Hematopoietic multipotent progenitor cell treated with erythropoietin and hydrocortisone succinate and interleukin-3 and kit ligand, for 8 days (in vitro differentiated cells): Measurements from ENCODE around the gene TKT.
"Not testable (repeated sequence)": the region's sequence is repeated elsewhere in the genome, so short reads cannot be mapped to it uniquely, and the experiment has no call there.

Source experiments
- DNase-seq: peaks from one replicate; pipeline ENCODE4 v3.0.0-alpha.2; 2015

Gene TKT

DNA sequence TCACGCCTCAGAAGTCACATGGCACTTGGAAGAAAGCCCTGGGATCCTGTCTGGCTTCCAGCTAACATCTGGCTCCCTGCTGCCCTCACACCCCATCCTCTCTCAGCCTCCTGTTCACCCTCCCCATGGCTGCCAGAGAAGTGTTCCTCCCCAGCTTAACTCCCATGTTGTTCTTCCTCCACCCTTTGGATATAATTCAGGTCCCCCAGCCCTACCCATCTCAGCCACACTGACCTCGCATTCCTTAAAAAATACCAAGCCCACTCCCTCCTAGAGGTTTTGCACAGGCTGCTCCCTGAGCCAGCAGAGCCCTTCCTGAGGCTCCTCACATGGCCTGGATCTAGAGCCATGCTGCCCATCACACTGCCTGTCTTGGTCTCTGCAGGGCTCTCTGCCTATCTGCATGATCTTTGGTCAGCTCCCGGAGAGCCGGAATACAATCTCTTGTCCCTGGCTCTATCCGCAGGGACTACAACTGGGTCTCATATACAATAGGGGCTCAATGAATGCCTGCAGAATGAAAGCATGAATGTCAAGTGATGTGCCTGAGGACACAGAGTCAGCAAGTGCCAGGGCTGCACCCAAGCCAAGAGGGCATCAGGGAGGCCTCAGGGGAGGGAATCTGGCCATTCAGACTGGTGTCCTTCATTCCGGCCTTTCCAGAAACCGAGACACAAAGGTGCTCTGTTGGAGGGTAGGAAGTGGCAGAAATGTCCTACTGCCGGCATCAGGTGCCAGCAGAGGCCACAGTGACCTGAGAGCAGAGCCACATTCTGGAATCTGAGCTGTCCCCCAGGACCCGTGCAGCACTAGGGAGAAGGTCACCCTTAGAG lies 3.8 kb upstream of the TKT start:
- no peak for DNase-seq

DNA sequence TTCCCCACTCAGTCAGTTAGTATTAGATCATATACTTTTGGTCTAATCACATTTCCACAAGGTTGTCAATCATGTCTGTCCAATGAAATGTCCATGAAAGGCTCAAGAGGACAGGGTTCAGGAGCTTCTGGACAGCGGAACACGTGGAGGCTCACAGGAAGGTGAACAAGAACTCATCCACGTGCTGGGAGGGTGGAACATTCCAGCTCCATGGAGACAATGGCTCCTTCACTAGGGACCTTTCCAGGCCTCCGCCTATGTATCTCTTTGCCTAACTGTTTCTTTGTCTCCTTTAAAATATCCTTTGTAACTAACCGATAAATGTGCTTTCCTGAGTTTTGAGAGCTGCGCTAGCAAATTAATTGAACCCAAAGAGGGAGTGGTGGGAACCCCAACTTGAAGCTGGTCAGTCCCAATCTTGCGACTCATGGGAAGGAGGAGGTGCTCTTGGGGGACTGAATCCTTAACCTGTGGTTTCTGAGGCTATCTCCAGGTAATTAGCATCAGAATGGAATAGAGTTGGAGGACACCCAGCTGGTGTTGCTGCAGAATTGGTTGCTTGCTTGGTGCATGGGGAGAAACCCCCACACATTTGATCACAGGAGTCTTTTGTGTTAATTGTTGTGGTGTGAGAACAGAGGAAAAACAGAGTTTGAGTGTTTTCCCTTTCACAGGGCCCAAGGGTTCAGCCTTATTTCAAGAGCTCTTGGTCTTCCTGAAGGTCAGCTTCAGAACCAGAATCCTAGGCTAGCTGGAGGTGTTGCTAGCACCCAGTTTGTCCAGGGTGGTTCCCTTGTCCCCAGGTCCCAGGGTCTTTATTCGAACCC lies 3.0 kb upstream of the TKT start:
- no peak for DNase-seq

DNA sequence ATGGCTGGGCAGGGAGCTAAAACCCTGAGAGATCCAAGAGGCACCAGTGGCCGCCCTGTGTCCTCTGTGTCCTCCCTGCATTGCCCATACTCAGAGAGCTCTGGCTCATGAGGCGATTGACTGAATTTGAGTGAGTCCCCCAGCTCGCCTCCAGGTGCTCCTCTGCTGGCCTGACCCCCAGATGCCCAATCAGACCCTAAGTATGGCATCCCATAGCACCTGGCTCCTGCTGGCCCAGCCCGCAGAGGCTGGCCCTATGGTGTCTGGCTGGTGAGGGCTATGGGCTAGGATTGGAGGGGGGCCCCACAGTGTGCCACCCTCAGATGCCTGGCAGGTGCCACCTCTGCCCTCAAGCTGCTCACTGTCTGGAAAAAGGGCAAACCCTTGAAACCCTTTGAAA lies 1.6 kb upstream of the TKT start:
- no peak for DNase-seq

DNA sequence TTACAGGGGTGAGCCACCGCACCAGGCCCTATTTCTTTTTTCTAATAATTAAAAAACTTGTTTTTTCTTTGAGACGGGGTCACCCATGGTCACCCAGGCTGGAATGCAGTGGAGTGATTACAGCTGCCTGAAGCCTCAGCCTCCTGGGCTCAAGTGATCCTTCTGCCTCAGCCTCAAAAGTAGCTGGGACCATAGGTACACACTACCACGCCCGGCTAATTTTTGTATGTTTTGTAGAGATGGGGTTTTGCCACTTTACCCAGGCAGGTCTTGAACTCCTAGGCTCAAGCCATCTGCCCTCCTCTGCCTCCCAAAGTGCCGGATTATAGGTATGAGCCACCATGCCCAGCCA lies 858 bp upstream of the TKT start:
- no peak for DNase-seq

DNA sequence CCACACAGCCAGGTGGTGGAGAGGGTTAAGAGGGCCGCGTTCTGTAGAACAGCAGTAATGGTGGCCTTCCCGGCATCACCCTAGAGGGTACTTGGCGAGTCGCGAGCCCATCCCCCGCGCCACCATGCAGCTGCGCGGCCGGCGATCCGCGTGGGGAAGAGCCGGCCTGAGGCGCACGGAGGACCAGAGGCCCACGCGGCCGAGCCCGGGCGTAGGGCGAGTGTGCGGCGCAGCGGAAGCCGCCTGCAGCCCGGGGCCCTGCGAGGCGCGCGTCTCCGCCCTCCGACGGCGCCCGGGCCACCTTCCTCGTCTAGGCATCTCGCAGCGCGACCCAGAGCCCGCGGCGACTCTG lies 423 bp downstream of the TKT start:
- no peak for DNase-seq

DNA sequence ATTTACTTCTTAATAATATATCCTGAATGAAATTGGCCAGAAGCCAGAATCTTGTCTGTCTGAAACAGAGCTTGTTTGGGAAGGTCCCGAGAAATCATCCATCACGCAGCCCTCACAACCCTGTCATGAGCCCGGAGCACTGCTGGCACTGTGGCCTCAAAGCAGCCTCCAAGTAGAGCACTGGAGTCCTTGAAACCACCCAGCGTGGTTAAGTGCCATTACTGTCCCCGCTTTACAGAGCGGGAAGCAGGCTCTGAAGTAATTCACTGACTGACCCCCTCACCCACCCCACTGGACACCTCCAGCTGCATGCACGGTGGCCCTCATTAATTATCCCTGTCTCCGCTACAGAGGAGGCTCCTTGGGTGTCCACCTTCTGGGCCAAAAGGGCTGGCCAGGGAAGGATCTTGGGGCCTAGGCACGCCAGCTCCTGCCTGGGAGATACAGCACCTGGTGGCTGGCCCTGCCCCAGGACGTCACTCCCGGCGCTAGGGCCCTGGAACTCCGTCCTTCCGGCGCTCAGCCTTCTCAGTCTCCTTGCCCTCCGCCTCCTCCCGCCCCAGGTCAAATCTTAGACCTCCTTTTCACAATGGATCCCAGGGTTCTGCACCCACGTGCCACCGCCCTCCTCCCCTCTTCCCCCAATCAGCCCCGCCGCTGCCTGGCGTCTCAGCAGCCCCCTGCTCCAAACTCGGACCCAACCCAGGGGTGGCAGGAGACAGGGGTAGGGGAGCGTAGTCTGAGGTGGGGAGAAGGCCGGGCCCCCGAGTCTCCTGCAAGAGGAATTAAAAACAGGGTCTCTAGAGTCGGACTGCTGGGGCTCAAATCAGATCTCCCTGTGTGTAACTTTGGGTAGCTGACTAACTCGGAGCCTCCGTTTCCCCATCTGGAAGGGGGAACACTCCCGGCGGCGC lies 1.1 kb downstream of the TKT start:
- peak; percentile 72 for DNase-seq

DNA sequence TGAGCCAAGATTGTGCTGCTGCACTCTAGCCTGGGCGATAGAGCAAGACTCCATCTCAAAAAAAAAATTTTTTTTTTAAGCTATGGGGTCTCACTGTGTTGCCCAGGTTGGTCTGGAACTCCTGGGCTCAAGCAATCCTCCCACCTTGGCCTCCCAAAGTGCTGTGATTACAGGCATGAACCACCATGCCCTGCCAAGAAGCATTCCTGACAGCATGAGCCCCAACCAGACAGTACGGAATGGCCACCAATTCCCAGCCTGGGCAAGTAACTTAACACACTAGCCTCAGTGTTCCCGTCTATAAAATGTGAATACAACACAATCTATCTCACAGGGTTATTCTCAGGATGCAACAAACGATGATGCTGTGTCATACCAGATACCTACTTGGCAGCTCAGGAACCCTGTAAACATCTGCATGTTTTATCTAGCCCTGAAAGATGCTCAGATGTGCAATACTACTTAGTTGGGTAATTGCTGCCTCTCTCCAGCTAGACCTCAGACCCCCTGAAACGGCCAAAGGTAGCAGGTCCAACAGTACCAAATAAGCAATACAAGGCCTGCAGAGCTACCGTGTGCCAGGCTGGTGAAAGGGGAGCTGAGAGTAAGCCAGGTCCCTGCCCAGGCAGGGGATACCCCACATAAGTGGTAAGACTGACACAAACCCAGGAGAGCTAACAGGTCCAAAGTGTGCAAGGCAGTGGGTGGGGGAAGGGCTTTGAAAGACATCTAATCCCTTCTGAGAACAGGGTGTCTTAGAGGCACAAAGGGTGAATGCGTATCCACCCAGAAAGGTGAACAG lies 1.9 kb downstream of the TKT start:
- peak; percentile 34 for DNase-seq

DNA sequence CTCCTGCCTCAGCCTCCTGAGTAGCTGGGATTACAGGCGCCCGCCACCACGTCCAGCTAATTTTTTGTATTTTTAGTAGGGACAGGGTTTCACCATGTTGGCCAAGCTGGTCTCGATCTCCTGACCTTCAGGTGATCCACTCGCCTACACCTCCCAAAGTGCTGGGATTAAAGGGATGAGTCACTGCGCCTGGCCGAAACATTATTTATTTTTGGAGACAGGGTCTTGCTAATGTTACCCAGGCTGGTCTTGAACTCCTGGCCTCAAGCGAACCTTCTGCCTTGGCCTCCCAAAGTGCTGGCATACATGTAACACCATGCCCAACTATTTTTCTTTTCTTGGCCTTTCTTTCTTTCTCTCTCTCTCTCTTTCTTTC lies 2.9 kb downstream of the TKT start:
- DNase-seq, result not testable (repeated sequence)

DNA sequence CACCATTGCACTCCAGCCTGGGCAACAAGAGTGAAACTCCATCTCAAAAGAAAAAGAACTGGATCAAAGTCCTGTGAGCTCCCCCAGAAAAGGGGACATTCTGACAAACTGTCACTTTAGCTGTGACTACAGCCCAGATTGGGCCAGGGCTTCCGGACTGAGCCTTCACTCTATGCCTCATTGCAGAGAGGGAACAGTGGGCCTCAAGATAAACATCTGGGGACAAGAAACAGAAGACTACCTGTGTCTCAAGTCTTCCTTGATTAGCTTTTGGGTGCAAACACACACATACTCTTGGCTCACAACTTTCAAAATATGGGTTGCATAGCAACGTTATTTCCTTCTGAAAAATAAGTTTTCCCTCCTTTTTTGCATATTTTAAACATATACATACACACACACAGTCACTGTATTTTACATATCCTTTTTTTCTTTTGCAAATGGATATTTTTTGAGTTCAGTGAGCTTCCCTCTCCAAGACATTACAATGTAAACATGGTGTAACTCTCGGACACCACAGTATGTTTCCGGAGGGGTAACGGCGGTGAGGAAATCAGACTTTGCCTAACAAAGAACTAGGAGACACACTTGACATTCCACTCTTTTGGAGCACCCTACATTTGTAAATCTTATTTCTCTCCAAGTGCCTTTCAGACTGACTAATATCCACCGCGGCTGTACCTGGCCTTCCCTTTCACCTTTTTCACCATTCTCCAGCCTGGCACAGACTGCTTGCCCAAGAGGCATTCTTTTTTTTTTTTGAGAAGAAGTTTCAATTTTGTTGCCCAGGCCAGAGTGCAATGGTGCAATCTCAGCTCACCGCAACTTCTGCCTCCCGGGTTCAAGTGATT lies 3.5 kb downstream of the TKT start:
- peak; percentile 31 for DNase-seq

DNA sequence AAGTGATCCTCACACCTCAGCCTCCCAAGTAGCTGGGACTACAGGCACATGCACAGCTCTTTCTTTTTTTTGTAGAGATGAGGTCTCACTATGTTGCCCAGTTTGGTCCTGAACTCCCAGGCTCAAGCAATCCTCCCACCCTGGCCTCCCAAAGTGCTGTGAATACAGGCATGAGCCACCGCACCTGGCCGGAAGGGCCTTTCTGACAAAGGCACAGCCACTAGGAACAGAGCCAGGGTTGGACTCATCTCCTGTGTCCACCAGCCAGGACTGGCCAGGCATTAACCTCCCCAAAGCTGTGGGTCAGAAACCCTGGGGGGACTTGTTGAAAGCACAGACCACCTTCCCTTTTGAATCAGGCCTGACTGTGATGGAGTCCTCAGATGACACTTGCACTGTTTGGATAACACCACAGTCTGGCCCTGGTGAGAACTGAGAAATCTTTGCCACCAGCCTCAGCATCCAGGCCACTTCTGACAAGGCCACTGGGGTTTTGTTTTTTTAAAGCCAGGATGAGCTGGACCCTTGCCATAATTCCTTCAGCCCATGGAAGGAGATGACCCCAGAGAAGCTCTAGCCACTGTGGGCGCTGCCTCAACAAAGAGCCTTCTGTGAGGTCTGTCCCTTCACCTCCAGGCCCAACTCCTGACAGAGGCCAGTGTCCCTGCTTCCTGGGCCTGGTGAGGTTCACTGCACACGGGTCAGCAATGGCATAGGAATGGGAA lies 4.8 kb downstream of the TKT start:
- no peak for DNase-seq

DNA sequence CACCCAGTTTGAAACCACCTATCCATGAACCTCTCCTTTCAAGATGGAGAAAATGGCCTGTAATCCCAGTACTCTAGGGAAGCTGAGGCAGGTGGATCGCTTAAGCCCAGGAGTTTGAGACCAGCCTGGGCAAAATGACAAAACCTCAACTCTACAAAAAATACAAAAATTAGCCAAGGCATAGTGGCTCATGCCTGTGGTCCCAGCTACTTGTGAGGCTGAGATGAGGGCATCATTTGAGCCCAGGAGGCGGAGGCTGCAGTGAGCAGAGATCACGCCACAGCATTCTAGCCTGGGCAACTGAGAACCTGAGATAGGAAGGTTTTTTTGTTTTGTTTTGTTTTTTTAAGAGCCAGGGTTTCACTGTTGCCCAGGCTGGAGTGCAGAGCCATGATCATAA lies 5.4 kb downstream of the TKT start:
- no peak for DNase-seq

DNA sequence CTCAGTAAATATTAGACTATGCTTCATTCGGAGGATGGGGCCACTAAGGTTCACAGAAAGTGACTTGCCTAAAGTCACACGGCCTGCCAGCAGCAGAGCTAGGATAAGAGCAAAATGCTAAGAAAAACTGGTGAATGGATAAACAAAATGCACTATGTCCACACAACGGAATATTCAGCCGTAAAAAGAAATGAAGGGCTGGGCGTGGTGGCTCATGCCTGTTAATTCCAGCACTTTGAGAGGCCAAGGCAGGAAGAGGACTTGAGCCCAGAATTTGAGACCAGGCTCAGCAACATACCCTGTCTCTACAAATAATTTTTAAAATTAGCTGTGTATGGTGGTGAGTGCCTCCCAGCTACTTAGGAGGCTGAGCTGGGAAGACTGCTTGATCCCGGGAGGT lies 7.7 kb downstream of the TKT start:
- DNase-seq, result peak; percentile 24

DNA sequence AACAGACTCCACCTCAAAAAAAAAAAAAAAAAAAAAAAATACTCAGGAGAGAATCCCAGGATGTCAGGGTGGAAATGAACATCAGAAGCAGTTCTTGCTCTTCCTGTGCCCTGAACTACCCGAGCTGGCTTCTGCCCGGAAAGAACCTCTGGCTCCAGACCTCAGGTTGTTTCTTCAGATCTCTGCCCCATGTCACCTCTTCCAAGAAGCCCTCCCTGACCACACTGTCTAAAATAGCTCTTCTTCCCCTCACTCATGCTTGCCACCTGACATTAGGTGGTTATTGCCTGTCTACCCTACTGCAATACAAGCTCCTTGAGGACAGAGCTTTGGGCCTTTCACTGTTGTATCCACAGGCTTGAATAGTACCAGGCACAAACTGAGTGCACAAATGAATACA lies 8.2 kb downstream of the TKT start:
- DNase-seq, result no peak

DNA sequence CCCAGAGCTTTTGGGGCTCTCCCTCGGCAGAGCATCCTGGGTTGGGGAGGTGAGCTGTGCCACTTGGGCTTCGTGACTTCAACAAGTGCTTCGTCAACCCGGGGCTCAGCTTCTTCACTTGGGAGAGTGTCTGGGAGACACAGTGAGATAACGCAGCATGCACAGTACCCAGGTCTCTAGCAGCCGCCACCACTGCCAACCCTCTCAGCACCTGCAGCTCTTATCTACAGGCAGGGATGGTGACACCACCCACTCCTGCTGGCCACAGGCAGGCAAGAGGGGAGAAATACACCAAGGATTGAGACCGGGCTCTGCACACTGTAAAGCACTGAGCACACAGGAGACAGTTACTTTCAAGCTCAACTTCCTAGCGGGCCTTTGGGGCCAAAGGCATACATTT lies 11.6 kb downstream of the TKT start:
- DNase-seq, result peak; percentile 93

DNA sequence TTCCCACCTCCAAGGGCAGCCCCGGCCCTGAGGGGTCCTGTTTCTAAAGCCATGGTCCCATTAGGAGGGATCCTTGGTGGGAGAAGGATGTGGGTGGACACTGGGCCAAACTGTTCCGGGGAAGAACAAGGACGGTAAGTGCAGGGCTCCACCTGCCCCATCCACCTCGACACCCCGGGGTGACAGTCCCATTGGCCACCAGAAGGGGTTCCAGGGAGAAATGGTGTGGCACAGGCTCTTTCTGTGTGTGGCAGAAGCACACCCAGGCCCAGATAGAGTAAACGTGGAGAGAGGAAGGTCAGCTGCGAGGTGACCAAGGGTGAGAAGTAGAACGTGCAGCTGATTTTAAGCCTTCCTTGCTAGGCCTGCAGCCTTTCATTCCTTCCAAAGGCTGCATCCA lies 12.0 kb downstream of the TKT start:
- DNase-seq, result no peak

DNA sequence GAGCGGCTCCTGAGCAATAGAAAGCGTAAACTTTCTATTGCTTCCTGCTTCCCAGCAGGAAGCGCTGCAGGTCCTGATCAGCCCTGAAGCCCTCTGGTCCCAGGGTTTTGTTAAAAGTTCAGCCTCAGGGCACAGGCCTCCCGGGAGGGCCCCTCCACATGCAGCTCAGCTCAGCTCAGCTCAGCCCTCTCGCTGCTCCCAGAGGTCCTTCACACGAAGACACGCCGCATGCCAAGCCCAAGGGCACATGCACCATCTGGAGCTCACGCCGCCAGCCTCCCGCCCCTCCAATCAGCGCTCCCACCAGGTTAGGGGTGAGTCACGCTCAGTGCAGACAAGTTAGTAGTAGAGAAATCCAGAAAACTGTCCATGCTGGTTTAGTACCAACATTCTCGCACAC lies 12.7 kb downstream of the TKT start:
- DNase-seq, result no peak

DNA sequence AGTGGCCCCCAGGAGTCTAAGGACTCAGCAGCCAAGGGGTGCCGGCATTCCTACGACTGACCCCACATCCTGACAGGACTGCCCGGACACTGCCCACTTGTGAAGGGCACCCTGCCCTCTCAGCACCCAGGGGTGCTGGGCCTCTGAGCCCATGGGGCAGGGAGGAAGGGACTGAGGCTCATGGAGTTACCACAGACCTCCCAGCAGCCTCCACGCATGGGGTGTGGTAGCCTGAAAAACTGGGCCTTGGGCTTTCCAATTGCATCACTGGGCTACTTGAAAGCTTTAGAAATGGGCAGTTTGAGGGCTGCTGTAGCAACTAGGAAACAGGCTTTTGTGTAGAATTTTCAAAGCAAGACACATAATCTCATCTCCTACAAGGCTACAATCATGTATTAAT lies 13.2 kb downstream of the TKT start:
- DNase-seq, result no peak

DNA sequence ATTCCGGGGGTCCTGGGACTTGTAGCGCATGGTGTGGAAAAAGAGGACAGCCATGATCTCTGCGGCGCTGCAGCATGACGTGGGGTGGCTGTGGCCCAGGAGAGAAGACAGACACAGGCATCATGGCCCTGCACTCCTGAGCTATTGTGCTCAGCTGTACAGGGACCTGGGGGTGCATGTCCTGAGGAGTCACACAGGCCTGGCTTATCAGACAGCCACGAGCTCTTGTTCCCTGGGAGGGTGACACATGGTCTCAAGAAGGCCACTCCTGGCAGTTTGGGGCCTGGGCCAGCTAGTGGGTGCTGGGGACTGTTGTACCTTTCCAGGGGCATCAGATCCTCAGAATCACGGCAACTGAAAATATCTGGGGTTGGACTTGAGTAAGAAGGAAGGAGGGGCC lies 13.7 kb downstream of the TKT start:
- DNase-seq, result peak; percentile 80

DNA sequence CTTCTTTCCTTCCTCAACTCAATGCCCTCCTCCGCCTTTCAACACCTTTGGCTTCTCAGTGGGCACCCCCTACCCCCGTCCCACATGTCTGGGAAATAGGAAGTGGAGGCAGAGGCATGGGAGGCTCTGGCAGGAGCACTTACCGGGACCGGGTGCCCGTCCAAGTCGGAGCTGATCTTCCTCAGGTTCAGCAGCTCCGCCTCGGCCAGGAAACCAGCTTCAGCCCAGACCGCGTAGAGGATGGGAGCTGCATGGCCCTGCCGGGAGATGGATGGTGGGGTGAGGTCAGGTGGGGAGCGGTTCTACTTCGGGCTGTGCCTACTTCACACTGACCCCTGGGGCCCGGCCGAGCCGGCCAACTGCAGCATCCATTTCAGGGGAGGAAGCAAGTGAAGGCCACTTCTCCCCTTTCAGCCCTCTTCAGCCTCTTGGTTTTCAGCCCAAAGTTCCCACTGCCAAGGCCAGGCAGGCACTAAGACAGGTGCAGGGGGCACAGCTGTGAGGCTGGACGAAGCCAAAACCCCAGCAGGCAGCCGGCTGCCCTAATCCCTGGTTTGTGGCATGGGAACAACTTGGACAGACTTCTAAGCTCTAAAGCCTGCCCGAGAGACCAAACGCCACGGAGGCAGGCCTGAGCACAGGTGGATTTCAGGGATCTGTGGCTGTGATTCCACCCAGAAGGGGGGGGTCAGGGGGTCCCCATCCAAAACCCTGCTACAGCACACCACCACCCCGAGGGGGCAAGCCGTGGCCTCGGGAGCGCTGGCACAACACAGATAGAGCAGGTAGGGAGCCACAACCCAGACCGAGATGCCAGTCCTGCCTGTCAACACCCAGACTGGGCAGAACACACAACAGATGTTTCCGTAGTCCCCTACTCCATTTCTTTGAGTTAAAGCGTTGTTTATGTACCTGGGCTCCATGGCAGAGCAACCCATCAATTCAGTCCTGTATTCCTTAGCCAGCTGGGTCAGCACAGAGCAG lies 14.5 kb downstream of the TKT start:
- no peak for DNase-seq

DNA sequence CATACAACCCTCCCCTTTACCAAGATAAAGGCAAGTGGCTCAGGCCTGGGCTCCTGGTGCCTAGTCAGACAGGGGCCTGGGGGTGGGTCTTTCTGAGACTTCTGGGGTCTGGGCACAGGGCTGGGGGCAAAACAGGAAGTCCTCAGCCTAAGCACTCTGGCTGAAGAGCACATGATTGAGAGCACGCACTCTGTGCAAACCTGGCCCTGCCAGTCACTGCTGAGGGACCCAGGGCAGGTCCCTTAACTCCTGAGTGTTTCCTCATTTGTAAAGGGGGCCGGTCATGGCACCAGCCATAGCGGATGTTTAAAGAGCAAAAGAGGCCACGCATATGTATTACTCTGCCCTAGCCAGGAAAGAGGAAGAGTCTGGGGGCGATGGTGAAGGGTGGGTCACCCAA lies 16.0 kb downstream of the TKT start:
- no peak for DNase-seq
